Left ventricle myocardium inferior (tissue), 1 donor: ENCODE results near the gene MANSC1. TPM values are rescaled to one million over a fixed set of nuclear protein-coding genes. Genes with fewer than 3 reads are reported as not detected.
A peak's percentile ranks its signal among the peaks of the same experiment; 100 is the strongest.

Experiments
- DNase-seq: peaks from one replicate; pipeline ENCODE4 v3.0.0-alpha.2; 2020
- H3K27ac ChIP-seq: fragments of 200-600 bp; replicated peaks from 2 replicates; pipeline ENCODE4 v1.8.0; 2021
- H3K27me3 ChIP-seq: fragments of 200-600 bp; 2 replicates; pipeline ENCODE4 v1.8.0; 2021; ENCODE audit warnings: low read depth
- H3K36me3 ChIP-seq: fragments of 200-600 bp; 2 replicates; pipeline ENCODE4 v1.8.0; 2021
- H3K4me1 ChIP-seq: fragments of 200-600 bp; 2 replicates; pipeline ENCODE4 v1.8.0; 2021
- H3K4me3 ChIP-seq: fragments of 200-600 bp; 2 replicates; pipeline ENCODE4 v1.8.0; 2021; ENCODE audit warnings: mild to moderate bottlenecking, moderate library complexity
- H3K9me3 ChIP-seq: fragments of 200-600 bp; replicated peaks from 2 replicates; pipeline ENCODE4 v1.8.0; 2021
- intact Hi-C: fragments of 100-400 bp; cut with micrococcal nuclease; formaldehyde crosslinking; loops from one replicate; pipeline ENCODE4 v1.11.0; 2022
- total RNA-seq: library from RNA; stranded (reverse); fragmentation: NEBNext Ultra II Directional; extraction: Animal tissue kit (Norgen Biotek cat#: 25700); gene quantifications from one replicate; pipeline ENCODE4 v1.2.1, GENCODE V29; 2021
- TF ChIP-seq, protein P1 (sequence below): fragments of 200-600 bp; IDR thresholded peaks from 2 replicates; pipeline ENCODE4 v1.8.0; 2021; ENCODE audit warnings: antibody characterized with exemption, mild to moderate bottlenecking, borderline replicate concordance
- donor health status: DM: no; HTN: yes; CAD: no; lungs with severe emphysema.

Gene MANSC1
- total RNA-seq, 1 donor from 2014 or later = 8.7 TPM

DNA sequence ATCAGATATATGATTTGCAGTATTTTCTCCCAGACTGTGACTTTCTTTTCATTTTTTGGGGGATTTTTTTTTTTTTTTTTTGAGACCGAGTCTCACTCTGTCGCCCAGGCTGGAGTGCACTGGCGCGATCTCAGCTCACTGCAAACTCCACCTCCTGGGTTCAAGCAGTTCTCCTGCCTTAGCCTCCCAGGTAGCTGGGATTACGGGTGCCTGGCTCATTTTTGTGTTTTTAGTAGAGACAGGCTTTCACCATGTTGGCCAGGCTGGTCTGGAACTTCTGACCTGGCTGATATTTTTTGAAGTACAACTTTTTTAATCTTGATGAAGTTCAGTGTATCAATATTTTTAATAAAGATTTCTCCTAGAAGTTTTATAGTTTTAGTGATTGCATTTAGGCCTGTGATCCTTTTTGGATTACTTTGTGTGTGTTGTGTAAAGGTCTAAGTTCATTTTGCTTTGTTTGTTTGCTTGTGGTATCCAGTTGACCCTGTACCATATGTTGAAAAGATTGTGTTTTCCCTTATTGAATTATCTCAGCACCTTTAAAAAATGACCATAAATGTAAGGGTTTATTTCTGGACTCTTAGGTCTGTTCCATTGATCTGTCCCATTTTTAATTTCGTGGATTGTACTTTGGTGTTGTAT is 31.0 kb upstream of the MANSC1 start:
- Histone ChIP-seq H3K4me1 (peaks cover 14% of the 10 kb centered on the region), H3K27ac (no peak overlapping the region), H3K4me3 (no peak overlapping the region), H3K27me3 (no peaks in the 10 kb centered on the region), H3K36me3 (no peaks in the 10 kb centered on the region), H3K9me3 (no peaks in the 10 kb centered on the region)
- intact Hi-C loops = no loop called here
- DNase-seq = no peak
- TF ChIP-seq, protein P1, sequence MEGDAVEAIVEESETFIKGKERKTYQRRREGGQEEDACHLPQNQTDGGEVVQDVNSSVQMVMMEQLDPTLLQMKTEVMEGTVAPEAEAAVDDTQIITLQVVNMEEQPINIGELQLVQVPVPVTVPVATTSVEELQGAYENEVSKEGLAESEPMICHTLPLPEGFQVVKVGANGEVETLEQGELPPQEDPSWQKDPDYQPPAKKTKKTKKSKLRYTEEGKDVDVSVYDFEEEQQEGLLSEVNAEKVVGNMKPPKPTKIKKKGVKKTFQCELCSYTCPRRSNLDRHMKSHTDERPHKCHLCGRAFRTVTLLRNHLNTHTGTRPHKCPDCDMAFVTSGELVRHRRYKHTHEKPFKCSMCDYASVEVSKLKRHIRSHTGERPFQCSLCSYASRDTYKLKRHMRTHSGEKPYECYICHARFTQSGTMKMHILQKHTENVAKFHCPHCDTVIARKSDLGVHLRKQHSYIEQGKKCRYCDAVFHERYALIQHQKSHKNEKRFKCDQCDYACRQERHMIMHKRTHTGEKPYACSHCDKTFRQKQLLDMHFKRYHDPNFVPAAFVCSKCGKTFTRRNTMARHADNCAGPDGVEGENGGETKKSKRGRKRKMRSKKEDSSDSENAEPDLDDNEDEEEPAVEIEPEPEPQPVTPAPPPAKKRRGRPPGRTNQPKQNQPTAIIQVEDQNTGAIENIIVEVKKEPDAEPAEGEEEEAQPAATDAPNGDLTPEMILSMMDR = no peak

DNA sequence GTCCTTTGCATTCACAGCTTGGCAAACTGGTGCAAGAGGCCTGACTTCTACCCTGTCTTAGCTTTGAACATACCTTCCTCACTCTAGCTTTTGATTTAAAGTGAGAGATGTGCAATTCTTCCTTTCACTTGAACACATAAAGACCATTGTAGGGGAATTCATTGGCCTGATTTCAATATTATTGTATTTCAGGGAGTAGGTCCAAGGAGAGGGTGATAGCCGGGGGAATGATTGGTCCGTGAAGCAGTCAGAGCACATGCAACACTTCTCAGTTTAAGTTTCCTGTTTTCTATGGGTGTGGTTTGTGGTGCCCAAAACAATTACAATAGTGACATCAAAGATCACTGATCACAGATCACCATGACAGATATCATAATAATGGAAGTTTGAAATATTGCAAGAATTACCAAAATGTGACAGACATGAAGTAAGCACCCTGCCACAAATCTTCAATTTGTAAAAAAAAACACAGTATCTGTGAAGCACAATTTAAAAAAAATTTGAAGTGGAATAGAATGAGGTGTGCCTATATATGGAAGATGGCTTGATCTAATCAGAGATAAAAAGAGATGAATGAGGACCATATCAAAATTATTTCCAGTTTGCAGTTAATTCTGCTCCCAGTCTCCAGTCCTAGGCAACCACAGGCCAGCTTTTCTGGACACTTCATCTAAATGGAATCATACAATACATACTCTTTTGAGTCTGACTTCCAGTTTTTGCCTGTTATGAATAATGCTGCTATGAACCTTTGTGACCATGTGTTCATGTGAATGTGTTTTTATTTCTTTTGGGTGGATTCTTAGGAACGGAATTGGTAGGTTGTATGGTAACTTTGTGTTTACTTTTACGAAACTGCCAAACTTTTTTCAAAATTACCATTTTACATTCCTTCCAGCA is 30.0 kb upstream of the MANSC1 start:
- peak overlapping the region; percentile 47 for H3K27ac ChIP-seq
- intact Hi-C loops = loop anchor here (5.0 kb wide), 2 partner anchors 182 to 322 kb away; partner anchors contain the start of gene DUSP16
- peaks cover 14% of the 10 kb centered on the region for H3K4me1 ChIP-seq
- H3K4me3 ChIP-seq = no peak overlapping the region
- TF ChIP-seq, protein P1 = no peak
- no peaks in the 10 kb centered on the region for H3K27me3 ChIP-seq
- no peaks in the 10 kb centered on the region for H3K36me3 ChIP-seq
- DNase-seq = no peak
- no peaks in the 10 kb centered on the region for H3K9me3 ChIP-seq

DNA sequence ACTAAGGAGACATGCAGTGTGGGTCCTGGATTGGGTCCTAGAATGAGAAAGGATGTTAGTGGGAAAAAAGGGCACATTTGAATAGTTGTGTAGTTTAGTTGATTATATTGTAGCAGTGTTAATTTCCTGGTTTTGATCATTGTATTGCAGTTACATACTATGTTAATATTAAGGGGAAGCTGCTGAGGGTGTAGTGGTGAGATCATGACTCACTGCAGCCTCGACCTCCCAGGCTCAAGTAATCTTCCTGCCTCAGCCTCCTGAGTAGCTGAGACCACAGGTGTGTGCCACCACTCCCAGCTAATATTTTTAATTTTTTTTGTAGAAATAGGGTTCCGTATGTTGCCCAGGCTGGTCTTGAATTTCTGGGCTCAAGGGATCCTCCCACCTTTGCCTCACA is 28.6 kb upstream of the MANSC1 start:
- Histone ChIP-seq H3K36me3 (no peaks in the 10 kb centered on the region), H3K9me3 (no peaks in the 10 kb centered on the region), H3K4me1 (peaks cover 14% of the 10 kb centered on the region), H3K27me3 (no peaks in the 10 kb centered on the region), H3K4me3 (no peak overlapping the region), H3K27ac (no peak overlapping the region)
- TF ChIP-seq, protein P1 = no peak
- DNase-seq = no peak
- intact Hi-C loops = loop anchor here (5.0 kb wide), 2 partner anchors 184 to 324 kb away; partner anchors contain the start of gene DUSP16

DNA sequence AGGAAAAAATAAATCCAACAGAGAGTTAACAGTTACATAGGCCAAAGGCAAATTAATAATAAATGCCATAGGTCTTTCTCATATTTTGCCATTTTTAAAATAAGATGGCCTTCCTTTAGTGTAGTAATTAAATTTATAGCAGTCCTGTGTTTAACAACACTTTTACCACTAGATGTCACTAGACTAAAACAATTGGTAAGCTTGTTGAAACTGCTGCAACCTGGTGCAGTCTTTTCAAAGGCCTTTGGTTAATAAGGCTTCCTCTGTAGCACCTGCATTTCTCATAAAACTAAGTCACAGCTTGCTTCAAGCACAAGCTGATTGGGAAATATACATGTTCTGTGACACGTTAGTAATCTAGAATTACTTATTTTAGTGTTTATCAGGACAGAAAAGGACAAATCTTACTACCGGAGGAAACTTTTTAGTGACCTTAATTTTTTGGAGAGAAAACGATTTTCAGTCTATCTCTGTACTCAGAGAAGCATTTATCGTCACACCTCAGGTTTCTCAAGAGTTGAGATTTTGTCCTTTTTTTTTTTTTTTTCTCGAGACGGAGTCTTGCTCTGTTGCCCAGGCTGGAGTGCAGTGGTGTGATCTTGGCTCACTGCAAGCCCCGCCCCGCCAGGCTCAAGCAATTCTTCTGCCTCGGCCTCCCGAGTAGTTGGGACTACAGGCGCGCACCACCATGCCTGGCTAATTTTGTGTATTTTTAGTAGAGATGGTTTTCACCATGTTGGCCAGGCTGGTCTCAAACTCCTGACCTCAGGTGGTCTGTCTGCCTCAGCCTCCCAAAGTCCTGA is 26.8 kb upstream of the MANSC1 start:
- no peaks in the 10 kb centered on the region for H3K9me3 ChIP-seq
- H3K27ac ChIP-seq = no peak overlapping the region
- no peak for DNase-seq
- TF ChIP-seq, protein P1 = peak; percentile 80
- intact Hi-C loops = loop anchor here (5.0 kb wide), 2 partner anchors 185 to 325 kb away; partner anchors contain the start of gene DUSP16
- peaks cover 14% of the 10 kb centered on the region for H3K4me1 ChIP-seq
- no peaks in the 10 kb centered on the region for H3K27me3 ChIP-seq
- H3K4me3 ChIP-seq = no peak overlapping the region
- peaks cover 8% of the 10 kb centered on the region for H3K36me3 ChIP-seq
